Stimulated activated effector memory CD8-positive, alpha-beta T cell treated with anti-CD3 and anti-CD28 coated beads, Interleukin-12 subunit alpha, Interleukin-12 subunit beta, amount 100 ng/mL, for 72 hours (primary cell): ENCODE measurements around the gene SMIM22.

Experiments used
- ATAC-seq: fragments of 150-1000 bp; cut with Tn5 transposase; 2 replicates; pipeline ENCODE4 v1.10.0; 2021
- DNase-seq, 2 donors: peaks; one replicate each; pipeline ENCODE4 v3.0.0; 2021 to 2022; ENCODE audit warnings: low spot score in 2 of 2
- H3K27ac Mint-ChIP-seq: one replicate; pipeline ENCODE4 v1.8.0; 2022; ENCODE audit warnings: mild to moderate bottlenecking, mixed read lengths
- H3K36me3 Mint-ChIP-seq: one replicate; pipeline ENCODE4 v1.8.0; 2022; ENCODE audit warnings: mild to moderate bottlenecking, mixed read lengths
- H3K4me1 Mint-ChIP-seq: one replicate; pipeline ENCODE4 v1.8.0; 2022; ENCODE audit warnings: mixed read lengths
- H3K4me3 Mint-ChIP-seq: one replicate; pipeline ENCODE4 v1.8.0; 2022; ENCODE audit warnings: mild to moderate bottlenecking, mixed read lengths
- H3K9me3 Mint-ChIP-seq: one replicate; pipeline ENCODE4 v1.8.0; 2022; ENCODE audit warnings: mixed read lengths

The SMIM22 gene

DNA sequence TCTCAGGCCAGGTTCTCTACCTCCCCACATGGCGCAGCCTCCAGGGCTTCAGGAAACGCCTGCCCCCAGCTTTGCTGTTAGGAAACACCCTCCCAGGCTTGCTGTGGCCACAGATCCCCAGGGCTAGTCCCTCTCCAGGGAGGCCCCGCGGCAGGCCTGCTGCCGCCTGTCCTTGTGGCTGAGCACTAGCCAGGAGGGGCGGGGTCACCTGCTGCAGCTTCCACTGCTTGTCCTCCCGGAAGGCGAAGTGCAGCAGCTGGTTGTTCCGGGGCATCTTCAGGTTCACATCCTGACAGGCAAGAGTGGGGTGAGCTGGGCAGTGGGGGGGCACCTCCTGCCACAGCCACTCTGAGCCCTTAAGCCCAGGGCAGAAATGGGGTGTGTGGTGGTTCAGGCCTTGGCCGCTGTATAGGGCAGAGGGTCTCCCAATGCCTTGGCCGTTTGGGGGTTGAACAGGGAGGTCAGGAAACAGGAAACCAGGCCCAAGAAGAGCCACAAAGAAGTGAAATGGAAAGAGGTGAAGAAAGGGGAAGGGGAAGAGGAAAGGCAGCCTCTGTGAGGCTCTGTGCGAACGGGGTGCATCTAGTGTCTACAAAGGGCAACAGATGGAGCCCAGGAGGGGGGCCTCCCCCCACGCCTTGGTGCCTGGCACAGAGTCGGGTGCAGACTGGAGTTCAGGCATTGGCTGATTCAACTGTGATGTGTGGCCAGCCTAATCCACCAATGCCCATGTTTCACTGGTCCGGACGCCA, 5.3 kb downstream of the SMIM22 start:
- Mint-ChIP-seq H3K27ac (peak overlapping the region; percentile 85), H3K9me3 (no peaks in the 10 kb centered on the region), H3K4me3 (peak overlapping the region; percentile 80), H3K4me1 (peaks cover 24% of the 10 kb centered on the region), H3K36me3 (peaks cover 19% of the 10 kb centered on the region)
- no peak for DNase-seq
- no peak for ATAC-seq

DNA sequence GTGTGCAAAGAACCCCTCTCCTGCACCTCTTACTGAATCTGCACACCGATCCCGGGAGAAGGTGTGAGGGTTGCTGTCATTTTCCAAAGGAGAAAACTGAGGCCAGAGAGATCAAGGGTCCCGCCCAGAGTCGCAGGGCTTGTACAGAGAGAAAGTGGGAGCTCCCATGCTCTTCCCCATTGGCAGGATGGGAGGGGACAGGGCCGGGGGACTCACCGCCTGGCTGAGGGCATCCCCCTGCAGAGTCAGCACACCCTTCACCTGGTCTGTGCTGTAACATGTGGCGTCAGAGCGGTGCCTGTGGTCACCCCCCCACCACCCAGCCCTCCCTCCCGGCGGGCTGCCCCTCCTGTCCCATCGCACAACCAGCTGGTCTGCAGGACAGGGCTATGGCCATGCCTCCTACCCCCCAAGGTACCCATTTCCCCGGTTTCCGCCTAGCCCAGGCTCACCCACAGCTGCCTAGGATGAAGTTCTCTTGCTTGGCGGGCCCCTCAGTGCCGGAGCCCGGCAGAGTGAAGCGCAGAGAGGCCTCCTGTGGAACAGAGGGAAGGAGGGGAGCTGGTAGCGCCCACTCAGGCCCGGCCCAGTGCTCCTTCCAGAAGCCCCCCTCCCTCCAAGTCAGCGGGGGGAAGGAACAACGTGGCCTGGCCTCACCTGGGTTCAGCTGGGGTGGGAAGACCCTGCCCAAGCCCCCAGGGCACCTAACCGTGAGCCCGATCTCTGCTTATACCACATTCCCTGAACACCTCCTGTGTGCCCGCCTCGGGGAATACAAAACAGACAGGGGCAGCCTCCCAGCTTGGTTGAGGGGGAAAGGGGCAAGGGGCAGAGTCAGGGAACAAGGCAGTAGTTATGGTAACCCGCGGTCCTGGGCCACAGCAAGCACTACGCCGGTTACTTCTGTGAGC, 6.1 kb downstream of the SMIM22 start:
- Mint-ChIP-seq H3K27ac (peak overlapping the region; percentile 85), H3K36me3 (peaks cover 28% of the 10 kb centered on the region), H3K9me3 (no peaks in the 10 kb centered on the region), H3K4me1 (peaks cover 24% of the 10 kb centered on the region), H3K4me3 (peak overlapping the region; percentile 80)
- no peak for DNase-seq
- ATAC-seq: no peak

DNA sequence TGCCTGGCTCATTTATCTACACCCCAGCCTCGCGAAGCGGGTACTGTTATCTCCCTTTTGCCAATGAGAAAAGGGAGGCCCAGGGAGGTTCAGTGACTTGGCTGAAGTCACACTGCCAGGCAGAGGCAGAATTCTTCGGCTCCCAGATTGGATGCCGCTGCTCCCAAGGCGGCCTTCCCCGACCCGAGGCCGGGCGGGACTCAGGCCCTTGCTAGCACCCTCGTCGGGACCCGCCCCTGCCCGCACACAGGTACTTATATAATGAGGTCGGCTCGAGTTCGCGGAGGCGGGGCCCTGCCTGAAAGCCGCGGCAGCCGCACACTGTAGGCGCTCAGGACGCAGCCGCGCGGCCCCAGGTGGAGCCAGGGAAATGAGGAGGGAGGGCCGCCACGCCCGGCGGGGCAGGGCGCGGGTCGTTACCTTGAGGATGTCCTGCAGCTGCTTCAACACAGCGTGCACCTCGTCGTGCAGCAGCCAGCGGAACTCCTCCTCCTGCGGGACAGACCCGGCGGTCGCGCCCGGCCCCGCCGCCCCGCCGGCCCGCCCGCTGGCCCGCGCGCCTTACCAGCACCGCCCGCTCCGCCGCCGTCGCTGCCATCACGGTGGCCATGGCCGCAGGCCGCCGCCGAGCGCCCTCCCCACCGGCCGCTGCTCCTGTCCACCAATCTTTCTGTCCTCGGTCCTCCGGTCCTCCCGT, 6.9 kb downstream of the SMIM22 start, which contains the start of gene ROGDI:
TSS of gene ROGDI (minus strand) at position 672 of the 697 bp plus-strand sequence. CDS start at position 610, 62 bp downstream.
- Mint-ChIP-seq H3K27ac (no peak within 1 kb of the TSS), H3K9me3 (no peaks in the 10 kb centered on the region), H3K4me3 (peak within 1 kb of the TSS; percentile 80), H3K36me3 (peaks cover 36% of the 10 kb centered on the region), H3K4me1 (peaks cover 24% of the 10 kb centered on the region)
- DNase-seq (peak in 1 of 2 donors; percentile 52), ATAC-seq (peak; percentile 66)

DNA sequence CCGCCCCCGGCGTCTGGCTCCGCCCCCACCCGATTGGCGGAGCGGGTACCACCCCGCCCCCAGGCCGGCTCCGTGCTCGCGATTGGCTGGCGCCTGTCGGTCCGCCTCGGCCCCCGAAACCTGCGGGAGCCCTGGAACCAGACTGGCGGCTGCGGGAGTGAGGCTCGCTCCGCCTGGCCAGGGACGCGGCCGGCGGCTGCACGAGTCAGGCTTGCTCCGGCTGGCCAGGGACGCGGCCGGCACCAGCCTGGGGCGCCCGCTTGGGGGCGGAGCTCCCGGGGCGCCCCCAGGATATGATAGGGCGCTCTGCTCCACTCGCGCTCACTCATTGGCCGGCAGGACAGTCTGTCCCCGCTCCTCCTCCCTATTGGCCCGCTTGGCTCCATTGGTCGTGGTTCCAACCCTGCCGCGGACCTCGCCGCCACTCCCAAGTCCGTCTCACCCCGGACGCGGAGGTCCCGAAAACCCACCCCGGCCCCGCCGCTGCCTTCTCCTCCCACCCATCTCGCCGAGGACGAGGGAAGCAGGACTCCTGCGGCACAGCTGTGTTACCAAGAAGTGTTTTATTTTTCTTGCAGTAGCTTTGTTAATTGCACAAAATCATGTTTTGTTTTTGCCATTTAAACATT, 7.6 kb downstream of the SMIM22 start:
- H3K9me3 Mint-ChIP-seq: no peaks in the 10 kb centered on the region
- H3K4me3 Mint-ChIP-seq: peak overlapping the region; percentile 80
- ATAC-seq (peak; percentile 96), DNase-seq (peak; percentile 92 to 98)
- H3K36me3 Mint-ChIP-seq: peaks cover 42% of the 10 kb centered on the region
- no peak overlapping the region for H3K27ac Mint-ChIP-seq
- H3K4me1 Mint-ChIP-seq: peaks cover 24% of the 10 kb centered on the region

DNA sequence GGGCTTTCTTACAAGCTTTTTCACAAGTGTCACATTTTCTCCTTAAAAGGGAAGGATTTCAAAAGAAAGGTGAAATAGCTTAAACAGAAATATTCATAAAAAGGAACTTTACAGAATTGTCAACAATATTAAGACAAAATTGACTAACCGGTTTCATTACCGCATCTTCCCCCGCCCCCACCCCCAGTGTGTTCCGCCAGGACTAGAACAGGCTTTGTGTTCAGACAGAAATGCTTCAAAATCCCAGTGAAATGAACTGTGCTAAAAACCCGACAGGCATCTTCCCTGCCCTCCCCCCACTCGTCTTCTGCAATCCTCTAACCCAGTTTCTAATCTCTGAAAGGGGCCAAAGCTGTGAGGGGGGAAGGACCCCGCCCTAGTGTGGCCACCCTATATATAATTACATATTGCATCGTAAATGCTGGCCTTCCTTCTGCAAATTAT, 8.3 kb downstream of the SMIM22 start:
- peaks cover 49% of the 10 kb centered on the region for H3K36me3 Mint-ChIP-seq
- no peak for DNase-seq

DNA sequence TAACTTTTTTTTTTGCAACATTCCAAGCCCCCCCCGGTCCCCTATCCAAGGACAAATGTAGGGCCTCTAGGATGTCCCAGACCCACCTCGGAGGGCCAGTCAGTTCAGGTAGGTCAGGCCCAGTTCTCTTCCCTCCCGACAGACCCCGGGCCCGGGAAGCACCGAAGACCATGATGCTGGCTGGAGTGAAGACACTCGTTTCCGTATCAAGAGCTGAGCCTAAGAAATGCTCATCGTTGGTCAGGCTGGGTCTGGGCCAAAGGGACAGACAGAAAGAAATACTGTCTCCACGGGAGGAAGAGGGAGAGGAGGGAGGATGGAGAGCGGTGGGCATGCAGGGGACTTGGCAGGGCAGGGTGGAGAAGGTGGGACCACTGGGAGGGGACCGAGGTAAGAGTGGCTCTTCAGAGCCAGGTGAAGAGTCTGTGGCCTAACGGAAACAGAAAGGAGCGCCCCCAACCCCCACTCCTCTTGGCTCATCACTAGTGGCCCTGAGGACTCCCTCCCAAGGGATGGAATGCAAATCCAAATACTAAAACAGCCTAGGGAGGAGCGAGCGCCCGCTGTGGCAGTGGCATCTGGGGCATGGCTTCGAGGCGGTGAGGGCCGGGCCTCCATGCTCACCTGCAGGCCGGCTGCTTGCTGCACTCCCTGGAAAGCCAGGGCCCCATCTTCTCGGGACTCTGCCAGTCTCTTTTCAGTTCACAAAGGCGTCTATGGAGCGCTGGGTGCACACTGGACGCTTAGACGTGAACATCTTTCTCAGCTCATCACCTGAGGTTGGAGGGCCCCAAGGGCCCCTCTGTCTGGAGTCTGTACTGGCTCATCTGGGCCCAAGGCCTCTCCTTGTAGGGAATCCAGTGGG, 9.0 kb downstream of the SMIM22 start:
- H3K27ac Mint-ChIP-seq: no peak overlapping the region
- H3K4me3 Mint-ChIP-seq: peak overlapping the region; percentile 80
- H3K4me1 Mint-ChIP-seq: peaks cover 23% of the 10 kb centered on the region
- ATAC-seq (no peak), DNase-seq (no peak)
- peaks cover 56% of the 10 kb centered on the region for H3K36me3 Mint-ChIP-seq
- H3K9me3 Mint-ChIP-seq: no peaks in the 10 kb centered on the region

More for the DNA sequence above, 8.3 kb downstream of the SMIM22 start:
- Mint-ChIP-seq H3K4me3 (peak overlapping the region; percentile 80), H3K9me3 (no peaks in the 10 kb centered on the region), H3K27ac (no peak overlapping the region), H3K4me1 (peaks cover 24% of the 10 kb centered on the region)
- ATAC-seq: no peak

DNA sequence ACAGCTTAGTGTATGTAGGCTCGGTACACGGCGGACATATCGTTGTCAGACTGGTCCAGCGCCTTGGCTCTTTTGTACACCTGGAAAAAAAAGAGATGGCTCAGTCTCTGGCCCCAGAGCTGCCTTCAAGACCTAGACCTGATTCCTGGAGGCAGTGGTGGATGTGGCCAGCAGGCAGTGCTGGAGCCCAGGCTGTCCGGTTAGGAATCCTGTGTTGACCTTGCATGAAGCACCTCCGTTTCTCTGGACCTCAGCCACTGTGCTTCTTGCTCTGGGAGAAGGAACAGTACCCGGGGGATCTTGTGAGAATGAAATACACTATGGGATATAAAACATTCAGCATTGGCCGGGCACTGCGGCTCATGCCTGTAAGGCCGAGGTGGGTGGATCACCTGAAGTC, 10.1 kb downstream of the SMIM22 start:
- Mint-ChIP-seq H3K4me3 (no peak overlapping the region), H3K4me1 (peaks cover 20% of the 10 kb centered on the region), H3K9me3 (no peaks in the 10 kb centered on the region), H3K36me3 (peaks cover 67% of the 10 kb centered on the region), H3K27ac (no peak overlapping the region)
- ATAC-seq (no peak), DNase-seq (no peak)

DNA sequence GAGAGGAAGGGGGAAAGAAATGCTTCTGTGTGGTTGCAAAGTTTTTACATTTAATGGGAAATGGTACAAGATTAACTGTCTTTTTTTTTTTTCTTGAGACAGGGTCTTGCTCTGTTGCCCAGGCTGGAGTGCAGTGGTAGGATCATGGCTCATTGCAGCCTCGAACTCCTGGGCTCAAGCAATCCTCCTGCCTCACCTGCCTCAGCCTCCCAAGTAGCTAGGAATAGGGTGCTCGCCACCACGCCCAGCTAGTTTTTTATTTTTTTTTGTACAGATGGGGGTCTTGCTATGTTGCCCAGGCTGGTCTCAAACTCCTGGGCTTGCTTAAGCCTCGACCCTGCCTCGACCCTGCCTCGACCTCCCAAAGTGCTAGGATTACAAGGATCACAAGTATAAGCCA, 11.1 kb downstream of the SMIM22 start:
- ATAC-seq: no peak
- no peaks in the 10 kb centered on the region for H3K9me3 Mint-ChIP-seq
- DNase-seq: no peak
- H3K27ac Mint-ChIP-seq: no peak overlapping the region
- no peak overlapping the region for H3K4me3 Mint-ChIP-seq
- H3K4me1 Mint-ChIP-seq: peaks cover 12% of the 10 kb centered on the region
- H3K36me3 Mint-ChIP-seq: peaks cover 77% of the 10 kb centered on the region

DNA sequence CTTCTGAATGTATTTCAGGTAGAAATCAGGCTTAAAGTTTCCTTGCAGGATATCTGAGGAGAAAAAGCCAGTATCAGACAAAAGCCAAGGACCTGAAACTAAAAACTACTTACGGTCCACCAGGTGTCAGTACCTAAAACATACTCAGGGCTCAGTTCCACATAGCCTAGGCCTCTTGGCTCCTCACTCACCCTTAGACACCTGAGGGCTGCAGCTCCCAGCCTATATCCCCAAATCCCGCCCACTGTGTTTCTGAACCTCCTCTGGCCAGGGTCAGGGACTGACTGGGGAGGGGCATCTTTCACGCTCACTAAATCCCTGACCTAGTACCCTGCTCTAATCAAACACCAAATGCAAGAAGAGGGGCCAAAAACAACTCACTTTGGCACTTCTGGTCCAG, 16.1 kb downstream of the SMIM22 start:
- peaks cover 100% of the 10 kb centered on the region for H3K36me3 Mint-ChIP-seq
- H3K4me3 Mint-ChIP-seq: no peak overlapping the region
- DNase-seq: no peak
- no peaks in the 10 kb centered on the region for H3K9me3 Mint-ChIP-seq
- H3K4me1 Mint-ChIP-seq: peaks cover 7% of the 10 kb centered on the region
- no peak for ATAC-seq
- H3K27ac Mint-ChIP-seq: no peak overlapping the region

DNA sequence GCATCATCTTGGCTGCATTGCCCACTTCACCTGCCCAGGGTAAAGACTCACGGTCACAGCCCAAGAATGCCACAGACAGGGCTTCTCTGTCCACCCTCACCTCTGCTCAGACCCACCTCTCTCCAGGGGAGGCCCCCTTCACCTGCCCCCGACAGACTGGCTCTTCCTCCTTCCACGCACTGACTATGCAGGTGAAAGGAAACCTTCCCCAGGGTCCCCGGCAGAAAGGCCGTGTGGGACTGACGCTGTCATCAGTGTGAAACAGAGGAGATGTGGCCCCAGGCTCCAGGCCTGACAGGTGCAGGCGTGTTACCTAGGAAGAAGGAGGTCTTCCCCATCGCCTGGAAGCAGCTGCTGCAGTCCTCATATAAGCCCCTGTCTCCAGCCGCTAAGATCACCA, 16.6 kb downstream of the SMIM22 start:
- DNase-seq (no peak), ATAC-seq (peak; percentile 19)
- H3K4me3 Mint-ChIP-seq: no peak overlapping the region
- H3K27ac Mint-ChIP-seq: no peak overlapping the region
- H3K36me3 Mint-ChIP-seq: peaks cover 100% of the 10 kb centered on the region
- H3K9me3 Mint-ChIP-seq: no peaks in the 10 kb centered on the region
- peaks cover 7% of the 10 kb centered on the region for H3K4me1 Mint-ChIP-seq

DNA sequence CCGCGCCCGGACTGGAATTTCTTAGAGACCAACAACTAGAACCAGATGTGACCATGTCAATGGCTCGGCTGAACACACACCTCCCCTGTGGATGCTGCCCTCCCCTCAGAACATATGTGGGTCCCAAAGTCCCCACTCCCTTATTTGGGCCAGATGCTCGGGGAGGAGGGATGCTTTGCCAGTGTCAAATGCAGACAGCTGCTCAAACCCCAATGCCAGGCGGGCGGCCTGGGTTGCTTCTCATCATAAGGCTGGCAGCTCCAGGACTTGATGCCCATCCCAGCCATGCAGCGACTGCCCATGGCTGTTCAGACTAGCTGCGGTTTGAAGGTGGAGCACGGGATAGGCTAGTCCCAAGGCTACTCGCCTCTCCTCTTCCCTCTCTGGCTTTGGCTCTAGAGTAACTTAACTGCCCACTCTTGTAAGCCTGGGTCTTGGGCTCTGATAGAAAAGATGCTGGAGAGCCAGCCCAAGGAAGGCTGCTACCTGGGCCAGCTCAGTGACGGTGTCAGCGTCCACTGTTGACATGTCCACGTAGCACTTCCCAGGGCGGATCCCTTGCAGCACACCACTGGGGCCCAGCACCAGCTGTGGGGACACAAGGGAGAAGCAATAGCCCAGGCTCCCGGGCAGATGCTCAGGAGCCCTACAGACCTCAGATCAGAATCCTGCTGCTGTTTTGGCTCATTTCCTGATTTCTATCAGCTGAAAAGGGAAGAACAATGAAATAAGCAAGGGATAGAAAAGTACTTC, 18.3 kb downstream of the SMIM22 start:
- peaks cover 100% of the 10 kb centered on the region for H3K36me3 Mint-ChIP-seq
- no peak for DNase-seq
- ATAC-seq: no peak
- no peak overlapping the region for H3K27ac Mint-ChIP-seq
- H3K4me1 Mint-ChIP-seq: peaks cover 7% of the 10 kb centered on the region
- no peaks in the 10 kb centered on the region for H3K9me3 Mint-ChIP-seq
- H3K4me3 Mint-ChIP-seq: no peak overlapping the region

DNA sequence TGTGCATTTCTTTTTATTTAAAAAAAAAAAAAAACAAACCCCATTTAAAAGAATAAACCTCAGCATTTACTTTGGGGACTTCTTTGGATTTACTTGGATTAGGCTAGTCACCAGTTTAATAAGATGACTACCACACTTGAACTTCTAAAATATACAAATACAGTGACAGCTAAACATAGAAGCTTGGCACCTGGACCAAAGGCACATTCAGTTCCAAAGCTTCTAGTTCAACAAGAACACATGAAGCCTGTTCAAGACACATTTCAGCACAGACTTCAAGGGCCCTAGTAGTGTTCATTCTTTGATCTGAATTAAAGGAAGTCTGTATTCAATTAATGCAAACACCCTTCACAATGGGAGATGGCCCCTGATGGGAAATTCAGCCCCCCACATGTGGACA, 18.9 kb downstream of the SMIM22 start:
- Mint-ChIP-seq H3K36me3 (peaks cover 100% of the 10 kb centered on the region), H3K4me1 (peaks cover 7% of the 10 kb centered on the region), H3K4me3 (no peak overlapping the region), H3K9me3 (no peaks in the 10 kb centered on the region), H3K27ac (no peak overlapping the region)
- no peak for DNase-seq
- no peak for ATAC-seq

DNA sequence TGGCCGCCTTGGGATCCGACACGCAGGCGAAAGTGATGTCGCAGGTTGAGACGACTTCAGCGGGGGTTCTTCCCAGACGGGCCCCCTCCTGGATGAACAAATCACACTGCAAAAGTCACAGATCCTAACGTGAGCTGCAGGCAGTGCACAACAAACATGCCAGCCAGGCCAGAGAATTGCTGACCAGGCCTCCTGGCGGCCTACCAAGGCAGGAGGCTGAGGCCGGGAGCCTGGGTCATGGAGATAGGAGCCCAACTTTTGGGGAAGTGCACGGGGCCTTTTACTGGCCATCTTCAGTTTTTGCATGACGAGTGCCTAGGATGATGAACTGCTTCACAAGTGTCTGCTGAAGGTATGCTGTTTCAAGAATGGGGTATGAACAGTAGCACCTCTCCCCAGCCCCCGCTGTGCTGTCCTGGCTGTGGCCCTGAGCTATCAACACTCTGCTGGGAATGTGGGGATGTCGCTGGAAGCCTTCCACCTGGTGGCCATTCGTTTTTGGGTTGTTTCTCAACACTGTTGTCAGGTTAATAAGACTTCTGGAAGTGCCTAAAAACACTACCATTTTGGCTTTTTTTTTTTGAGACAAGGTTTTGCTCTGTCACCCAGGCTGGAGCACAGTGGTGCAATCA, 19.5 kb downstream of the SMIM22 start:
- DNase-seq (no peak), ATAC-seq (no peak)
- peaks cover 7% of the 10 kb centered on the region for H3K4me1 Mint-ChIP-seq
- no peaks in the 10 kb centered on the region for H3K9me3 Mint-ChIP-seq
- peaks cover 100% of the 10 kb centered on the region for H3K36me3 Mint-ChIP-seq
- no peak overlapping the region for H3K27ac Mint-ChIP-seq
- H3K4me3 Mint-ChIP-seq: no peak overlapping the region
